Kidney (tissue), 14 donors: ENCODE data around the gene NEURL1. TPM values are rescaled to one million over a fixed set of nuclear protein-coding genes. Genes with fewer than 3 reads are reported as not detected.

Experiments used
- DNase-seq, 5 donors: peaks; one replicate each; pipeline ENCODE4 v3.0.0-alpha.2; 2013 to 2020
- FAIRE-seq: peaks from 2 replicates; lab custom pipeline; 2012; peaks lifted over from hg19 to GRCh38; lab: Jason Lieb, UNC
- H3K27ac ChIP-seq, 2 donors: one replicate each; pipeline ENCODE4 v1.7.0; 2013; ENCODE audit warnings: low read depth in 2 of 2, low read length in 2 of 2, inconsistent platforms in 1 of 2
- H3K27me3 ChIP-seq: one replicate; pipeline ENCODE4 v1.7.1; 2013; ENCODE audit warnings: low read length, inconsistent platforms; ENCODE audit not compliant: control insufficient read depth, insufficient read depth
- H3K36me3 ChIP-seq, 3 donors: one replicate each; pipeline versions ENCODE4 v1.7.0 to v1.7.1; 2013; ENCODE audit warnings: low read length in 3 of 3, control low read depth in 1 of 3, inconsistent platforms in 1 of 3; ENCODE audit not compliant: insufficient read depth in 3 of 3, control insufficient read depth in 2 of 3
- H3K4me1 ChIP-seq, 3 donors: one replicate each; pipeline versions ENCODE4 v1.7.0 to v1.7.1; 2013; ENCODE audit warnings: low read length in 3 of 3, inconsistent platforms in 1 of 3, low read depth in 1 of 3; ENCODE audit not compliant: control insufficient read depth in 2 of 3, insufficient read depth in 2 of 3
- H3K4me3 ChIP-seq, 3 donors: one replicate each; pipeline versions ENCODE4 v1.7.0 to v1.8.1; 2013; ENCODE audit warnings: low read length in 3 of 3, control low read depth in 1 of 3, inconsistent platforms in 1 of 3
- H3K9ac ChIP-seq, 3 donors: one replicate each; pipeline versions ENCODE4 v1.7.0 to v1.7.1; 2013; ENCODE audit warnings: low read length in 3 of 3, control low read depth in 1 of 3, inconsistent platforms in 1 of 3
- H3K9me3 ChIP-seq, 3 donors: one replicate each; pipeline versions ENCODE4 v1.7.0 to v1.7.1; 2013; ENCODE audit warnings: low read length in 3 of 3, control low read depth in 1 of 3, inconsistent platforms in 1 of 3; ENCODE audit not compliant: control insufficient read depth in 2 of 3, insufficient read depth in 1 of 3
- CTCF ChIP-seq: IDR thresholded peaks from 3 replicates; pipeline ENCODE4 v1.5.1; 2012; ENCODE audit warnings: mild to moderate bottlenecking, moderate library complexity, borderline replicate concordance; ENCODE audit not compliant: insufficient read depth; ENCODE audit errors: extremely low read depth
- intact Hi-C: fragments of 100-400 bp; cut with DNase I; formaldehyde crosslinking; loops from one replicate; pipeline ENCODE4 v1.11.1; 2022
- polyA plus RNA-seq: library from polyadenylated mRNA; stranded (reverse); fragments of 350-450 nt; fragmentation: Illumina TruSeq; extraction: RNeasy Lipid Tissue Mini Kit (QIAGEN cat#74804); gene quantifications from one replicate; pipeline ENCODE4 v1.2.3, GENCODE V29; 2014; ENCODE audit warnings: low read depth, low replicate concordance; ENCODE audit not compliant: insufficient read depth
- total RNA-seq: library from RNA; stranded (reverse); fragmentation: NEBNext Ultra II Directional; extraction: Animal tissue kit (Norgen Biotek cat#: 25700); gene quantifications from one replicate; pipeline ENCODE4 v1.2.1, GENCODE V29; 2021
- donor health status: control.
- donor health status: control.
- donor health status: control.
- donor health status: control.
- donor health status: control.
- donor health status: DM: yes; HTN: yes; CAD: no.
- donor health status: Normal renal cell carcinoma (clear cell type).

Gene NEURL1
- total and polyA plus RNA-seq, 2 donors from 2014 or later = 1.2 TPM

DNA sequence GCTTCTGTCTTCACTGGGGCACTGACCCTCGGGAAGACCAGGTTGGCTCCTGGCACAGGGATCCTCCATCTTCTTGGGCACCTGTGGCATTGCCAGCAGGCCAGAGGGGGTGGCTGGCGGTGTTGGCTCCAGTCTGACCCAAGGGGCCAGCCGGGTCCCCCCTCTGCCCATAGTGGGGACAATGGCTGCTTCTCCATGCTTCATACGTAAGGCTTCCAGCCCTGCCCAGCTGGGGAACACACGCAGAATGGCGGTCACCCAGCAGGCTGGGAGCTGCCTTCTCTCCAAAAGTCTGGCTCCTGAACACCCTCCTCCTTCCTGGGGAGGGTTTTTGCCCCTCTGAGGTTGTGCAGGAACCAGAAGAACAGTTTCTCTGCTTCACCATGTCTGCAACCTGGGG, 106.8 kb downstream of the NEURL1 start:
- Histone ChIP-seq H3K4me3 (no peak overlapping the region), H3K9me3 (no peaks in the 10 kb centered on the region), H3K9ac (no peak overlapping the region), H3K4me1 (no peaks in the 10 kb centered on the region), H3K27ac (no peak overlapping the region), H3K27me3 (no peaks in the 10 kb centered on the region), H3K36me3 (peaks cover 0 to 7% (median 5%) of the 10 kb centered on the region in 3 donors)
- FAIRE-seq (no peak), DNase-seq (no peak)
- intact Hi-C loops = loop anchor here (5.0 kb wide), 1 partner anchor 87 kb away; no protein-coding TSS in a partner anchor
- TF ChIP-seq CTCF = no peak

DNA sequence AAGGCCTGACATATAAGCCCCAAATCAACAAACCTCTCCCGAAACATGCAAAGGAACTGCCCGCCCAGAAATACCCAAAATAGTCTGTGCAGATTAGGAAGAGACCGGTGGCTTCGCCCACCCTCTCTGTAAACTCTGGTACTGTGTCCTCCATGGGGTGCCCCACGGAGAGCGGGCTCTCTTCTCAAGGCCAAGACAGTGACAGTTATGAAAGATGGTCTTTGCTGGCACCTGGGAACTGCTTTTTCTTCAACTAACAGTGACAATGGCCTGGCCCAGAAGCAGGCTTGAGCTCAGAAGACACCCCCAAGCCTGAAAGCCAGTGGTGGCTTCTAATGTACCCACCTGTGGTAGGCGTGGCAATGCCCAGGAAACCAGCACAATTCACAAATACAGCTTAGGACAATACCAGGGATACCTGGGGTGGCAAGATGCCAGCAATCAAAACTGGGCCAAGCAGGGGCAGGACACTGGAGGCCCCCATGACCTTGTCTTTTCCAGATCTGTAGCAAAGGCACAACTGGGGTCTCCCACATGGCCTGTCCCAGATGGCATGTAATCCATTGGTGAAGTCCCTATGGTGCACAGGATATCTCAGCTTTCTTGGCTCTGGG, 107.6 kb downstream of the NEURL1 start:
- peaks cover 0 to 7% (median 5%) of the 10 kb centered on the region in 3 donors for H3K36me3 ChIP-seq
- H3K4me1 ChIP-seq = no peaks in the 10 kb centered on the region
- no peak overlapping the region for H3K9ac ChIP-seq
- no peak overlapping the region for H3K27ac ChIP-seq
- TF ChIP-seq CTCF = no peak
- no peak overlapping the region for H3K4me3 ChIP-seq
- intact Hi-C loops = loop anchor here (5.0 kb wide), 1 partner anchor 86 kb away; no protein-coding TSS in a partner anchor
- no peaks in the 10 kb centered on the region for H3K9me3 ChIP-seq
- no peaks in the 10 kb centered on the region for H3K27me3 ChIP-seq
- no peak for DNase-seq
- no peak for FAIRE-seq

- TF ChIP-seq CTCF = no peak
- no peak for DNase-seq
- H3K9ac ChIP-seq = no peak overlapping the region
- intact Hi-C loops = loop anchor here (5.0 kb wide), 1 partner anchor 85 kb away; no protein-coding TSS in a partner anchor
- no peaks in the 10 kb centered on the region for H3K4me1 ChIP-seq
- no peaks in the 10 kb centered on the region for H3K27me3 ChIP-seq
- H3K9me3 ChIP-seq = no peaks in the 10 kb centered on the region
- no peak for FAIRE-seq
- peaks cover 0 to 7% (median 5%) of the 10 kb centered on the region in 3 donors for H3K36me3 ChIP-seq
- H3K27ac ChIP-seq = no peak overlapping the region
- H3K4me3 ChIP-seq = no peak overlapping the region
These were observed 108.7 kb downstream of the NEURL1 start for GRCh38 chr10:103602028-103602851.
